Prostate gland (tissue), 2 donors: ENCODE results near the gene TAL2. TPM values are rescaled to one million over a fixed set of nuclear protein-coding genes. Genes with fewer than 3 reads are reported as not detected.

Experiments used
- DNase-seq: peaks from one replicate; pipeline ENCODE4 v3.0.0-alpha.2; 2019; ENCODE audit warnings: low spot score
- H3K27ac ChIP-seq, 2 donors: fragments of 200-600 bp; sonication (generic); 2 replicates each; pipeline ENCODE4 v1.5.1; 2017 to 2019
- H3K27me3 ChIP-seq: fragments of 200-600 bp; sonication (generic); replicated peaks from 2 replicates; pipeline ENCODE4 v1.5.1; 2019; ENCODE audit not compliant: insufficient read depth
- H3K36me3 ChIP-seq, 2 donors: fragments of 200-600 bp; sonication (generic); 1 replicate in 1 of 2; 2 replicates in 1 of 2; pipeline versions ENCODE4 v1.5.1 to v1.8.1; 2017 to 2019
- H3K4me1 ChIP-seq: fragments of 200-600 bp; sonication (generic); replicated peaks from 2 replicates; pipeline ENCODE4 v1.5.1; 2019
- H3K4me3 ChIP-seq, 2 donors: fragments of 200-600 bp; sonication (generic); 2 replicates each; pipeline ENCODE4 v1.5.1; 2017 to 2019
- H3K9me3 ChIP-seq: fragments of 200-600 bp; sonication (generic); 2 replicates; pipeline ENCODE4 v1.5.1; 2017
- CTCF ChIP-seq, 4 experiments: fragments of 200-600 bp in 2 of 4; fragments of 450-650 bp in 2 of 4; sonication (generic) in 2 of 4; IDR thresholded peaks; 1 replicate in 3 of 4; 2 replicates in 1 of 4; pipeline ENCODE4 v1.5.1; 2016 to 2019; ENCODE audit warnings: antibody characterized with exemption in 4 of 4, mild to moderate bottlenecking in 2 of 4, moderate library complexity in 2 of 4
- POLR2A ChIP-seq: fragments of 450-650 bp; IDR thresholded peaks from one replicate; pipeline ENCODE4 v1.6.1; 2016; ENCODE audit warnings: antibody characterized with exemption, mild to moderate bottlenecking
- POLR2AphosphoS5 ChIP-seq: sonication (generic); formaldehyde crosslinking; IDR thresholded peaks from one replicate; pipeline ENCODE4 v1.6.1; 2017; ENCODE audit warnings: antibody characterized with exemption
- WGBS: methylation state at CpG from one replicate; pipeline ENCODE4 v1.1.5; 2018; 5-methylcytosine and 5-hydroxymethylcytosine counted together
- intact Hi-C: fragments of 100-400 bp; cut with DNase I; formaldehyde crosslinking; loops from one replicate; pipeline ENCODE4 v1.14.2; 2022
- total RNA-seq, 2 donors: library from RNA; depleted of rRNA; stranded (reverse); fragments of >200 nt; gene quantifications; one replicate each; pipeline ENCODE4 v1.1.0, GENCODE V29; 2016

TAL2 gene
- total RNA-seq, 2 donors from 2014 or later, result not detected

GRCh38 chr9:105672711-105673234 lies 10.5 kb downstream of the TAL2 start:
- no peak for DNase-seq
- Histone ChIP-seq H3K4me3 (no peak overlapping the region), H3K27me3 (no peaks in the 10 kb centered on the region), H3K4me1 (no peaks in the 10 kb centered on the region), H3K9me3 (no peaks in the 10 kb centered on the region), H3K36me3 (no peaks in the 10 kb centered on the region), H3K27ac (no peak overlapping the region)
- 5% methylated on average over 3 of the region's 3 CpGs for WGBS
- intact Hi-C loops, result no loop called here
- TF ChIP-seq POLR2AphosphoS5 (no peak), POLR2A (no peak), CTCF (IDR thresholded peaks at IDR 0.05) (no peak)

GRCh38 chr9:105673850-105674387 lies 11.7 kb downstream of the TAL2 start:
- H3K4me1 ChIP-seq, result no peaks in the 10 kb centered on the region
- no peaks in the 10 kb centered on the region for H3K9me3 ChIP-seq
- H3K4me3 ChIP-seq, result no peak overlapping the region
- intact Hi-C loops, result no loop called here
- no peak for DNase-seq
- TF ChIP-seq CTCF (IDR thresholded peaks at IDR 0.05), result no peak
- no peak for TF ChIP-seq POLR2AphosphoS5
- no peak for TF ChIP-seq POLR2A
- no peaks in the 10 kb centered on the region for H3K27me3 ChIP-seq
- no peak overlapping the region for H3K27ac ChIP-seq
- H3K36me3 ChIP-seq, result no peaks in the 10 kb centered on the region
- 78% methylated on average over 3 of the region's 3 CpGs for WGBS

- DNase-seq, result no peak
- TF ChIP-seq CTCF (IDR thresholded peaks at IDR 0.05) (no peak), POLR2AphosphoS5 (no peak), POLR2A (no peak)
- Histone ChIP-seq H3K27me3 (no peaks in the 10 kb centered on the region), H3K36me3 (no peaks in the 10 kb centered on the region), H3K4me1 (no peaks in the 10 kb centered on the region), H3K9me3 (no peaks in the 10 kb centered on the region), H3K27ac (no peak overlapping the region), H3K4me3 (no peak overlapping the region)
- intact Hi-C loops, result no loop called here
- WGBS, result 75% methylated on average over 6 of the region's 6 CpGs
These were observed 14.2 kb downstream of the TAL2 start for GRCh38 chr9:105676351-105676923.

GRCh38 chr9:105678163-105678562 lies 15.9 kb downstream of the TAL2 start:
- no peaks in the 10 kb centered on the region for H3K4me1 ChIP-seq
- no peaks in the 10 kb centered on the region for H3K27me3 ChIP-seq
- intact Hi-C loops, result no loop called here
- H3K27ac ChIP-seq, result no peak overlapping the region
- H3K36me3 ChIP-seq, result no peaks in the 10 kb centered on the region
- no peaks in the 10 kb centered on the region for H3K9me3 ChIP-seq
- 91% methylated on average over 1 of the region's 1 CpG for WGBS
- no peak for TF ChIP-seq POLR2AphosphoS5
- no peak for TF ChIP-seq CTCF (IDR thresholded peaks at IDR 0.05)
- no peak for TF ChIP-seq POLR2A
- DNase-seq, result no peak
- no peak overlapping the region for H3K4me3 ChIP-seq

GRCh38 chr9:105678781-105679180 lies 16.5 kb downstream of the TAL2 start:
- H3K27ac ChIP-seq, result no peak overlapping the region
- intact Hi-C loops, result no loop called here
- WGBS, result 54% methylated on average over 1 of the region's 1 CpG
- H3K27me3 ChIP-seq, result no peaks in the 10 kb centered on the region
- H3K36me3 ChIP-seq, result no peaks in the 10 kb centered on the region
- H3K4me3 ChIP-seq, result no peak overlapping the region
- no peaks in the 10 kb centered on the region for H3K4me1 ChIP-seq
- no peaks in the 10 kb centered on the region for H3K9me3 ChIP-seq
- no peak for DNase-seq
- no peak for TF ChIP-seq POLR2A
- TF ChIP-seq POLR2AphosphoS5, result no peak
- no peak for TF ChIP-seq CTCF (IDR thresholded peaks at IDR 0.05)
